HG02610 (cell line): Measurements from ENCODE around the gene AMZ1.
A peak's percentile ranks its signal among the peaks of the same experiment; 100 is the strongest.

ENCODE experiments used
- ATAC-seq: cut with Tn5 transposase; IDR thresholded peaks from one replicate; pipeline ENCODE4 v1.9.1; 2021; ENCODE audit warnings: mild to moderate bottlenecking, moderate library complexity; ENCODE audit not compliant: unreplicated experiment

Gene AMZ1

GRCh38 chr7:2687881-2688318, at the start of gene AMZ1:
Gene AMZ1 (plus strand): TSS chr7:2688202. CDS start chr7:2700452, 12,250 bp downstream.
- no peak for ATAC-seq

GRCh38 chr7:2638224-2638991, 49.6 kb upstream of the AMZ1 start:
- no peak for ATAC-seq

- no peak for ATAC-seq
These were observed 48.8 kb upstream of the AMZ1 start for GRCh38 chr7:2639181-2639681.

- ATAC-seq = no peak
These were observed 48.1 kb upstream of the AMZ1 start for GRCh38 chr7:2639695-2640481.

- ATAC-seq = no peak
These were observed 47.5 kb upstream of the AMZ1 start for GRCh38 chr7:2640482-2640830.

- ATAC-seq = no peak
These were observed 47.1 kb upstream of the AMZ1 start for GRCh38 chr7:2640846-2641316.

- ATAC-seq = peak; percentile 54
These were observed 46.3 kb upstream of the AMZ1 start for GRCh38 chr7:2641406-2642393.

- no peak for ATAC-seq
These were observed 44.4 kb upstream of the AMZ1 start for GRCh38 chr7:2643386-2644219.

- ATAC-seq = no peak
These were observed 43.8 kb upstream of the AMZ1 start for GRCh38 chr7:2644220-2644561.

- peak; percentile 25 for ATAC-seq
These were observed 43.3 kb upstream of the AMZ1 start for GRCh38 chr7:2644562-2645273.

- ATAC-seq = peak; percentile 35
These were observed 42.6 kb upstream of the AMZ1 start for GRCh38 chr7:2645274-2645868.

GRCh38 chr7:2646336-2646679, 41.7 kb upstream of the AMZ1 start:
- no peak for ATAC-seq

GRCh38 chr7:2646680-2647571, 41.1 kb upstream of the AMZ1 start:
- no peak for ATAC-seq

- no peak for ATAC-seq
These were observed 40.3 kb upstream of the AMZ1 start for GRCh38 chr7:2647594-2648172.

GRCh38 chr7:2649139-2649838, 38.7 kb upstream of the AMZ1 start:
- ATAC-seq = no peak

- no peak for ATAC-seq
These were observed 38.0 kb upstream of the AMZ1 start for GRCh38 chr7:2649991-2650390.

- ATAC-seq = no peak
These were observed 37.6 kb upstream of the AMZ1 start for GRCh38 chr7:2650451-2650850.
